ENCODE results near the gene BIRC7.

BIRC7 gene

GRCh38 chr20:63267691-63268090 lies 32.0 kb downstream of the BIRC7 start:
- TF ChIP-seq, protein P1, sequence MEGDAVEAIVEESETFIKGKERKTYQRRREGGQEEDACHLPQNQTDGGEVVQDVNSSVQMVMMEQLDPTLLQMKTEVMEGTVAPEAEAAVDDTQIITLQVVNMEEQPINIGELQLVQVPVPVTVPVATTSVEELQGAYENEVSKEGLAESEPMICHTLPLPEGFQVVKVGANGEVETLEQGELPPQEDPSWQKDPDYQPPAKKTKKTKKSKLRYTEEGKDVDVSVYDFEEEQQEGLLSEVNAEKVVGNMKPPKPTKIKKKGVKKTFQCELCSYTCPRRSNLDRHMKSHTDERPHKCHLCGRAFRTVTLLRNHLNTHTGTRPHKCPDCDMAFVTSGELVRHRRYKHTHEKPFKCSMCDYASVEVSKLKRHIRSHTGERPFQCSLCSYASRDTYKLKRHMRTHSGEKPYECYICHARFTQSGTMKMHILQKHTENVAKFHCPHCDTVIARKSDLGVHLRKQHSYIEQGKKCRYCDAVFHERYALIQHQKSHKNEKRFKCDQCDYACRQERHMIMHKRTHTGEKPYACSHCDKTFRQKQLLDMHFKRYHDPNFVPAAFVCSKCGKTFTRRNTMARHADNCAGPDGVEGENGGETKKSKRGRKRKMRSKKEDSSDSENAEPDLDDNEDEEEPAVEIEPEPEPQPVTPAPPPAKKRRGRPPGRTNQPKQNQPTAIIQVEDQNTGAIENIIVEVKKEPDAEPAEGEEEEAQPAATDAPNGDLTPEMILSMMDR (IDR thresholded peaks at IDR 0.05; ENCODE audit: borderline replicate concordance, control extremely low read depth, extremely low read depth, insufficient read depth, missing control alignments) = no peak
- in situ Hi-C loops (cut with MboI; ENCODE audit: low sequenced_read_pairs, unreplicated experiment) = no loop called here
- DNase-seq (ENCODE audit: low spot score) = no peak

GRCh38 chr20:63268256-63268655 lies 32.6 kb downstream of the BIRC7 start:
- no peak for DNase-seq (ENCODE audit: low spot score)
- TF ChIP-seq, protein P1 (IDR thresholded peaks at IDR 0.05; ENCODE audit: borderline replicate concordance, control extremely low read depth, extremely low read depth, insufficient read depth, missing control alignments) = no peak
- in situ Hi-C loops (cut with MboI; ENCODE audit: low sequenced_read_pairs, unreplicated experiment) = no loop called here

GRCh38 chr20:63268671-63269439 lies 33.1 kb downstream of the BIRC7 start:
- no peak for DNase-seq (ENCODE audit: low spot score)
- TF ChIP-seq, protein P1 (IDR thresholded peaks at IDR 0.05; ENCODE audit: borderline replicate concordance, control extremely low read depth, extremely low read depth, insufficient read depth, missing control alignments) = no peak
- in situ Hi-C loops (cut with MboI; ENCODE audit: low sequenced_read_pairs, unreplicated experiment) = no loop called here

- in situ Hi-C loops (cut with MboI; ENCODE audit: low sequenced_read_pairs, unreplicated experiment) = no loop called here
- TF ChIP-seq, protein P1 (IDR thresholded peaks at IDR 0.05; ENCODE audit: borderline replicate concordance, control extremely low read depth, extremely low read depth, insufficient read depth, missing control alignments) = no peak
- DNase-seq (ENCODE audit: low spot score) = no peak
Observed at GRCh38 chr20:63269724-63270123, 34.0 kb downstream of the BIRC7 start.

DNA sequence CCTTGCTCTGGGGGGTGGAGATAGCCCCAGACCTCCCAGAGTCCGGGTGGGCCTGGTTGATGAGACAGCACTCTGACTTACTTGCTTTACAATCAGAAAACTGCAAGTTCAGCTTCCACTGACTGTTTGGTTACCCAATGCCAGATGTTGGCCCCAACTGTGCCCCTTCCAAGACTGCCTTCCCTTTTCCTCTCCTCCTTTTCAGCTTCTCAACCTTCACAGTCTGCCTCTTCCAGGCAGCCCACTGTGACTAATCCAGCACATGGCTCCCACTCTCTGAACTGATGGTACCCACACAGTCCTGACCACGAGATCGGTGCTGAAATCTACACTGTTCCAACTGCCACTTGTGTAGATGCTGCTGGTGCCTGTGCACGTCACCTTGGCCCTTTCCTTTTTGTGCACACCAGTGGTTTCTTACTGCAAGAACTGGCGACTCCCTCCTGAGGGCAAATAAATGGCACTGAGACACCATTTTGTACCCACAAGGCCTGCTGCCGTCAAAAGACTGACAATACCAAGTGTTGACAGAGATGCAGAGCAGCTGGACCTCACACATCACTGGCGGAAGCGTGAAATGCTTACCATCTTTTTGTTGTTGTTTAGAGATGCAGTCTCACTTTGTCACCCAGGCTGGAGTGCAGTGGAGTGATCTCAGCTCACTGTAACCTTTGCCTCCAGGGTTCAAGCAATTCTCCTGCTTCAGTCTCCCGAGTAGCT lies 35.1 kb downstream of the BIRC7 start:
- DNase-seq (ENCODE audit: low spot score) = no peak
- in situ Hi-C loops (cut with MboI; ENCODE audit: low sequenced_read_pairs, unreplicated experiment) = no loop called here
- TF ChIP-seq, protein P1 (IDR thresholded peaks at IDR 0.05; ENCODE audit: borderline replicate concordance, control extremely low read depth, extremely low read depth, insufficient read depth, missing control alignments) = no peak

GRCh38 chr20:63272105-63273058 lies 36.7 kb downstream of the BIRC7 start, which contains the start of gene ARFGAP1:
Gene ARFGAP1, plus strand, starts transcription at chr20:63272813. Its CDS starts 2,768 bp downstream, at chr20:63275581.
- in situ Hi-C loops (cut with MboI; ENCODE audit: low sequenced_read_pairs, unreplicated experiment) = no loop called here
- TF ChIP-seq, protein P1 (IDR thresholded peaks at IDR 0.05; ENCODE audit: borderline replicate concordance, control extremely low read depth, extremely low read depth, insufficient read depth, missing control alignments) = no peak
- DNase-seq (ENCODE audit: low spot score) = peak; percentile 99

Measured in GM13976 (cell line).